ENCODE measurements around the gene FSTL5.

The FSTL5 gene

GRCh38 chr4:161721947-161722346, 441.9 kb downstream of the FSTL5 start:
- TF ChIP-seq CTCF (IDR thresholded peaks at IDR 0.05; ENCODE audit: low read depth, low read length): no peak
- DNase-seq (ENCODE audit: extremely low read depth, low read depth): no peak

DNA sequence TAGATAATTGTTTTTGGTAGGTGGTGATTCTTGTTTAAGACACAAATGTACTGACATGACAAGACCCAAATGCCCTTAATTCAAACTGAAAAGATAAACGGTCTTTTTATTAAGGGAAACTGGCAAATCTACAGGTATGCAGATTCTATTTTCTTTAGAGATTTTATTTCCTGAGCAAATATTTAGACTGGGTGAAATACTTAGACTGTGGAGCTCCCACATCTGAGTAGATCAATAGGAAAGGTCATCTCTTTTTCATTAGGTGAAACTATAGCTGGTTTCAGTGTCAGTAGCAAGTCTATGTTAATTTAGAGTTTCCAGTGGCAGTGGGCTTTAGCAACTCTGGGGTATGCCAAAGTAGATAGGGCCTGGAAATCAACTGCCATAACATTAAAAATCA, 446.7 kb downstream of the FSTL5 start:
- no peak for TF ChIP-seq CTCF (IDR thresholded peaks at IDR 0.05; ENCODE audit: low read depth, low read length)
- DNase-seq (ENCODE audit: extremely low read depth, low read depth): no peak

GRCh38 chr4:161714931-161715330, 448.9 kb downstream of the FSTL5 start:
- DNase-seq (ENCODE audit: extremely low read depth, low read depth): no peak
- TF ChIP-seq CTCF (IDR thresholded peaks at IDR 0.05; ENCODE audit: low read depth, low read length): no peak

GRCh38 chr4:161714022-161714751, 449.6 kb downstream of the FSTL5 start:
- TF ChIP-seq CTCF (IDR thresholded peaks at IDR 0.05; ENCODE audit: low read depth, low read length): no peak
- DNase-seq (ENCODE audit: extremely low read depth, low read depth): peak; percentile 3

DNA sequence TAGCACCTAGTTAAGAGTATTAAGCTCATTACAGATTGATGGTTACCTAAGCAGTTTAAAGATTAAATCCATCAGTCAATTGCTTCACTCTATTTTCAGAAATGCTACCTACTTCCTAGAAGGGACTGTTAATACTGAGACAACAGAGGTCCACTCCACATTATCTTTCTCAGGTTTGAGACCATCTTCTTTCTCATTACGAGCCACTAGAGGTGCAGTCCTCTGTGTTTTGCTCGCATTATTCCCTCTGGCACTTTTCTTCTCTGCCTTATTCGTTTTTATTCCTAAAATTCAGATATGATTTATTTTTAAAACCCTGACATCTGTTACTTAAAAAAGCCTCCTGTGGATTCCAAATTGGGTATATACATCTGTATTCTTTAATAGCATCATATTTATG, 459.1 kb downstream of the FSTL5 start:
- no peak for TF ChIP-seq CTCF (IDR thresholded peaks at IDR 0.05; ENCODE audit: low read depth, low read length)
- DNase-seq (ENCODE audit: extremely low read depth, low read depth): no peak

DNA sequence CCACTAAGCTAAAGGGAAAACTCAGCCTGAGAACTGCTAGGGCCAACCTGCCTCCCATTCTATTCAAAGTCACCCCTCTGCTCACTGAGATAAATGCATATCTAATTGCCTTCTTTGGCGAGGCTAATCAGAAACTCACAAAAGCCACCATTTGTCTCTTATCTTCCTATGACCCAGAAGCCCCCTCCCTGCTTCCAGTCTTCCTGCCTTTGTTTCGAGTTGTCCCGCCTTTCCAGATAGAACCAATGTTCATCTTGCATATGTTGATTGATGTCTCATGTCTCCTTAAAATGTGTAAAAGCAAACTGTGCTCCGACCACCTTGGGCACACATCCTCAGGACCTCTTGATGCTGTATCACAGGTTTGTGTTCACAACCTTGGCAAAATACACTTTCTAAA, 459.8 kb downstream of the FSTL5 start:
- DNase-seq (ENCODE audit: extremely low read depth, low read depth): no peak
- TF ChIP-seq CTCF (IDR thresholded peaks at IDR 0.05; ENCODE audit: low read depth, low read length): no peak

DNA sequence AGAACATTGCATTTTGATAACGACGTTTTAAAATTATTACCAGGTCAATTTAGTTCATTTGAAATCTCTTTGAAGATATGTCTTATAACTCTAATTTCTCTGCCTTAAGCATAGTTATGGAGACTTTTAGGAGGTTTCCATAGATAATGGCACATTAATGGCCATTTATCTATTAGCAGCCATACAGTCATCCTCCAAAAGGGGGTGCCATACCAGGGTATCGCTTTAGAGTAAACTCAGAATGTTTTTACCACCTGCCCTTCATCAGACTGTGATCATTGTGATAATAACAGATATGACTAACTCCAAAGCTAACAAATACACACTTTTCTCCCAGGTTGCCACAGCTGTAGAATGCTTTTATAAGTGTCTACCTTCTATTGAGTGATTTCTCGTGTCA, 461.5 kb downstream of the FSTL5 start:
- TF ChIP-seq CTCF (IDR thresholded peaks at IDR 0.05; ENCODE audit: low read depth, low read length): no peak
- no peak for DNase-seq (ENCODE audit: extremely low read depth, low read depth)
